ENCODE measurements around the gene IPO11.

IPO11 gene

DNA sequence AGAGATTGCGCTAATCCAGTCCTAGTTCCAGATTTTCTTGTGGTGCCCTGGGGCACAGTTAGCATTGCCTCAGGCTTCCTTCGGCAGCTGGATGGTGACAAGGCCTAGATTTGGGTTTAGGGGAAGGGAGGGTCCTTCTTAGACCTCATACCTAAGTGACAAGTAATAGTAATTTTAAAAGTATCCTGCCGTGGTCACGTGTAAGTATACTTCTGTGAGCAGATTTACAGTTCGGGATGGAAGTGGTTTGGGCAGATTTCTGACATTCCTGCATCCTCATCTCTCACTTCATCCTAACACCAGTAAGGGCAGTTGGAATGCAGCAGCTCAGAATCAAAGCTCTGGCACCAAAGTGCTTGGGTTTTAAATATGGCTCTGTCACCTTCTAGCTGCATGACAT is 237.6 kb downstream of the IPO11 start:
- Histone ChIP-seq H3K4me1 (ENCODE audit: insufficient read depth, low read length, poor library complexity, severe bottlenecking) (peaks cover 46% of the 10 kb centered on the region), H3K9me3 (ENCODE audit: insufficient read depth, low read depth, low read length) (no peaks in the 10 kb centered on the region), H3F3A (ENCODE audit: low read depth) (no peaks in the 10 kb centered on the region), H3K27me3 (ENCODE audit: insufficient read depth, low read length, poor library complexity, severe bottlenecking) (no peaks in the 10 kb centered on the region), H3K9me2 (replicated peaks; ENCODE audit: low read depth, low read length) (no peaks in the 10 kb centered on the region), H3K4me2 (ENCODE audit: low read depth, low read length, poor library complexity, severe bottlenecking) (no peak overlapping the region), H4K20me1 (ENCODE audit: insufficient read depth, low read length, poor library complexity, severe bottlenecking) (no peaks in the 10 kb centered on the region), H3K9ac (ENCODE audit: low read depth, low read length, poor library complexity, severe bottlenecking) (no peak overlapping the region), H3K79me2 (ENCODE audit: insufficient read depth, low read length) (no peaks in the 10 kb centered on the region), H3K4me3 (ENCODE audit: low read length, poor library complexity, severe bottlenecking) (no peak overlapping the region), H3K36me3 (ENCODE audit: insufficient read depth, low read length) (no peaks in the 10 kb centered on the region), H2AFZ (ENCODE audit: low read length) (no peak overlapping the region)
- no peak for TF ChIP-seq EZH2phosphoT487 (IDR thresholded peaks at IDR 0.05; ENCODE audit: borderline replicate concordance)
- TF ChIP-seq, protein P1, sequence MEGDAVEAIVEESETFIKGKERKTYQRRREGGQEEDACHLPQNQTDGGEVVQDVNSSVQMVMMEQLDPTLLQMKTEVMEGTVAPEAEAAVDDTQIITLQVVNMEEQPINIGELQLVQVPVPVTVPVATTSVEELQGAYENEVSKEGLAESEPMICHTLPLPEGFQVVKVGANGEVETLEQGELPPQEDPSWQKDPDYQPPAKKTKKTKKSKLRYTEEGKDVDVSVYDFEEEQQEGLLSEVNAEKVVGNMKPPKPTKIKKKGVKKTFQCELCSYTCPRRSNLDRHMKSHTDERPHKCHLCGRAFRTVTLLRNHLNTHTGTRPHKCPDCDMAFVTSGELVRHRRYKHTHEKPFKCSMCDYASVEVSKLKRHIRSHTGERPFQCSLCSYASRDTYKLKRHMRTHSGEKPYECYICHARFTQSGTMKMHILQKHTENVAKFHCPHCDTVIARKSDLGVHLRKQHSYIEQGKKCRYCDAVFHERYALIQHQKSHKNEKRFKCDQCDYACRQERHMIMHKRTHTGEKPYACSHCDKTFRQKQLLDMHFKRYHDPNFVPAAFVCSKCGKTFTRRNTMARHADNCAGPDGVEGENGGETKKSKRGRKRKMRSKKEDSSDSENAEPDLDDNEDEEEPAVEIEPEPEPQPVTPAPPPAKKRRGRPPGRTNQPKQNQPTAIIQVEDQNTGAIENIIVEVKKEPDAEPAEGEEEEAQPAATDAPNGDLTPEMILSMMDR (conservative IDR thresholded peaks at IDR 0.05; ENCODE audit: low read length): no peak

DNA sequence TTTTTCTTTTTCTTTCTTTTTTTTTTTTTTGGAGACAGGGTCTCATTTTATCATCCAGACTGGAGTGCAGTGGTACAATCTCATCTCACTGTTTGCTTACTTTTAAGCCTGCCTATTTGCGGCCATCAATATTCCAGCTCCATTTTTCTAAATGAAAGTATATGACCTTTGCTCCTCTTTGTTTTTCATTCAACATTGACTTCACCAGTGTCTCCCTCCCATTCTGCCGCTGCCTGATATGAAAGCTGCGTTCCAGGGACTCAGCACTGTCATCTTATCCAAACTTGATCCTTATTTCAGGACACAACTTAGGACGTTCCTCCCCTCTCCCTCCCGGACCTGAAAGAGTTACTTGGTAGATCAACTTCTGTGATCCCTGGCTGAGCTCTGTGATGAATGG is 239.7 kb downstream of the IPO11 start:
- no peak for TF ChIP-seq EZH2phosphoT487 (IDR thresholded peaks at IDR 0.05; ENCODE audit: borderline replicate concordance)
- TF ChIP-seq, protein P1 (conservative IDR thresholded peaks at IDR 0.05; ENCODE audit: low read length): no peak
- Histone ChIP-seq H3K79me2 (ENCODE audit: insufficient read depth, low read length) (no peaks in the 10 kb centered on the region), H3K36me3 (ENCODE audit: insufficient read depth, low read length) (no peaks in the 10 kb centered on the region), H2AFZ (ENCODE audit: low read length) (no peak overlapping the region), H3K4me3 (ENCODE audit: low read length, poor library complexity, severe bottlenecking) (no peak overlapping the region), H3F3A (ENCODE audit: low read depth) (no peaks in the 10 kb centered on the region), H3K27me3 (ENCODE audit: insufficient read depth, low read length, poor library complexity, severe bottlenecking) (no peaks in the 10 kb centered on the region), H3K9ac (ENCODE audit: low read depth, low read length, poor library complexity, severe bottlenecking) (no peak overlapping the region), H3K9me3 (ENCODE audit: insufficient read depth, low read depth, low read length) (no peaks in the 10 kb centered on the region), H3K4me2 (ENCODE audit: low read depth, low read length, poor library complexity, severe bottlenecking) (no peak overlapping the region), H4K20me1 (ENCODE audit: insufficient read depth, low read length, poor library complexity, severe bottlenecking) (no peaks in the 10 kb centered on the region), H3K4me1 (ENCODE audit: insufficient read depth, low read length, poor library complexity, severe bottlenecking) (peaks cover 41% of the 10 kb centered on the region), H3K9me2 (replicated peaks; ENCODE audit: low read depth, low read length) (no peaks in the 10 kb centered on the region)

DNA sequence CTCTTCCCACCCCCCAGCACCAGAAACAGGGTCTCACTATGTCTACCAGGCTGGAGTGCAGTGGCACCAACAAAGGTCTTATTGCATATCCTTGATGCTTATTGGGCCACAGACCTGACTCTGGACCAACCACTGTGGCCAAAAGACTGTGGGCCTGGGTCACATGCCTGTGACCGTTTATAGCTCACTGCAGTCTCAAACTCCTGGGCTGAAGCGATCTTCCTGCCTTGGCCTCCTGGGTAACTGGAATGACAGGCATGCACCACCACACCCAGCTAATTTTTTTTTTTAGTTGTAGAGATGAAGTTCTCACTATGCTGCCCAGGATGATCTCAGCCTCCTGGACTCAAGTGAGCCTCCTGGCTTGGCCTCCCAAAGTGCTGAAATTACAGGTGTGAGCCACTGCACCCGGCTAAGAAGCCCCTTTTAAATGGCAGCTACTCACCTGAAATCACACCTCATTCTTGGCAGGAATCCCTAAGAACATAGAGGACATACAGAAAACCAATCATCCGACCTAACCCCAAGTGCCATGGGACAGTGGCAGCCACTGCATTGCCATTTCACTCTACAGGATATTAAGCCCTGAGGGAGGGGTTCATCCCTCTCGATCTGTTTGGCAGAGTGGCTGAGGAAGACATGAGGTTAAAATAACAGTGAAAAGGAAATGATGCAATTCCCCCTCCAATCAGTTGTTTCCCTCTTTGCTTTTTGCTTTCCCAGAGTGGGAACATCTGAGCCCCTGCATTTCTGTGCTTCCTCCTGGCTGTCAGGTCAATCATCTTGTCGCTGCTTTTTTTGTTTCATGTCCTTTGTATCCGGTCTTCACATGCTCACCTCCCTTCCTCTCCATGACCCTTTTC is 240.7 kb downstream of the IPO11 start:
- H4K20me1 ChIP-seq (ENCODE audit: insufficient read depth, low read length, poor library complexity, severe bottlenecking): no peaks in the 10 kb centered on the region
- no peak overlapping the region for H3K4me2 ChIP-seq (ENCODE audit: low read depth, low read length, poor library complexity, severe bottlenecking)
- H3K4me3 ChIP-seq (ENCODE audit: low read length, poor library complexity, severe bottlenecking): no peak overlapping the region

More for the DNA sequence above, 240.7 kb downstream of the IPO11 start:
- Histone ChIP-seq H3K9me2 (replicated peaks; ENCODE audit: low read depth, low read length) (no peaks in the 10 kb centered on the region), H3K79me2 (ENCODE audit: insufficient read depth, low read length) (no peaks in the 10 kb centered on the region), H3F3A (ENCODE audit: low read depth) (no peaks in the 10 kb centered on the region), H2AFZ (ENCODE audit: low read length) (0 out of 2 replicates have a peak overlapping the region, but pooled peaks have one; percentile 11), H3K9me3 (ENCODE audit: insufficient read depth, low read depth, low read length) (no peaks in the 10 kb centered on the region), H3K27me3 (ENCODE audit: insufficient read depth, low read length, poor library complexity, severe bottlenecking) (no peaks in the 10 kb centered on the region), H3K36me3 (ENCODE audit: insufficient read depth, low read length) (no peaks in the 10 kb centered on the region), H3K9ac (ENCODE audit: low read depth, low read length, poor library complexity, severe bottlenecking) (no peak overlapping the region), H3K4me1 (ENCODE audit: insufficient read depth, low read length, poor library complexity, severe bottlenecking) (peaks cover 31% of the 10 kb centered on the region)
- no peak for TF ChIP-seq EZH2phosphoT487 (IDR thresholded peaks at IDR 0.05; ENCODE audit: borderline replicate concordance)
- TF ChIP-seq, protein P1 (conservative IDR thresholded peaks at IDR 0.05; ENCODE audit: low read length): no peak

All from Loucy (cell line).